ENCODE results near the gene TSSK3. TPM values are rescaled to one million over a fixed set of nuclear protein-coding genes. Genes with fewer than 3 reads are reported as not detected.

TSSK3 gene
- total RNA-seq, 1 experiment from 2014 or later: 1.6 TPM

DNA sequence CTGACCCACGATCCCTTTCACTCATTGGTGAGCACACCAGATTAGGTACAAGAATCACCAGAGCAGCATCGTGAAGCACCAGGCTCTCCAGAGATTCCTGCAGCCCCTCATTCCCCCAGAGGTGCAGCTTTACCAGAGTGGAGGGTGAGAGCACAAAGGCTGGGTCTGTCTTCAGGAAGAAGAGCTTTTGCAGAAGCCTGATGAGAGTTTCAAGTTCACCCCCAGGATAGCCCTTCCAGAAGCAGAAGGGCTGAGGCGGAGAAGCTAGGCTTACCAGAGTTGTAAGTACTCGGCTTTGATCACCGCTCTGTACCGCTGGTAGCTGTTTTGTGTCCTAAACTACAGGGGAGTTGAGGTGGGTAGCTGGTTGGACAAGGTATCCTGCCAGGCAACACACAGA lies 3.1 kb downstream of the TSSK3 start:
- Histone ChIP-seq H3K4me3 (replicated peaks in 1 of 2; ENCODE audit: low read depth in 1 of 2, low read length in 2 of 2) (no peak overlapping the region), H3K9me2 (ENCODE audit: insufficient read depth) (no peaks in the 10 kb centered on the region), H3K4me1 (ENCODE audit: control insufficient read depth in 1 of 2, insufficient read depth in 2 of 2, low read length in 2 of 2) (no peaks in the 10 kb centered on the region), H3K27ac (ENCODE audit: low read depth, low read length) (no peak overlapping the region), H2AFZ (ENCODE audit: low read depth, low read length, poor library complexity, severe bottlenecking) (no peak overlapping the region), H3K36me3 (ENCODE audit: control insufficient read depth in 1 of 2, insufficient read depth in 2 of 2, low read length in 2 of 2) (peaks cover 0 to 11% of the 10 kb centered on the region in 2 experiments; a peak in 2 of 4 replicates), H3K9ac (ENCODE audit: low read length) (no peak overlapping the region), H3K79me2 (ENCODE audit: insufficient read depth, low read length) (no peaks in the 10 kb centered on the region), H3K9me3 (ENCODE audit: control insufficient read depth in 1 of 2, insufficient read depth in 1 of 2, low read depth in 1 of 2, low read length in 2 of 2) (no peaks in the 10 kb centered on the region), H3K4me2 (ENCODE audit: low read length) (no peak overlapping the region), H3K27me3 (ENCODE audit: insufficient read depth, low read length) (no peaks in the 10 kb centered on the region), H4K20me1 (ENCODE audit: insufficient read depth) (no peaks in the 10 kb centered on the region)
- ATAC-seq (no peak), DNase-seq (ENCODE audit: low read depth, low spot score) (no peak)
- no peak for TF ChIP-seq YY1 (IDR thresholded peaks at IDR 0.05; ENCODE audit: extremely low read depth, insufficient replicate concordance, low read depth, low read length)
- no peak for TF ChIP-seq SP1 (IDR thresholded peaks at IDR 0.05; ENCODE audit: low read depth)
- TF ChIP-seq, protein P1, sequence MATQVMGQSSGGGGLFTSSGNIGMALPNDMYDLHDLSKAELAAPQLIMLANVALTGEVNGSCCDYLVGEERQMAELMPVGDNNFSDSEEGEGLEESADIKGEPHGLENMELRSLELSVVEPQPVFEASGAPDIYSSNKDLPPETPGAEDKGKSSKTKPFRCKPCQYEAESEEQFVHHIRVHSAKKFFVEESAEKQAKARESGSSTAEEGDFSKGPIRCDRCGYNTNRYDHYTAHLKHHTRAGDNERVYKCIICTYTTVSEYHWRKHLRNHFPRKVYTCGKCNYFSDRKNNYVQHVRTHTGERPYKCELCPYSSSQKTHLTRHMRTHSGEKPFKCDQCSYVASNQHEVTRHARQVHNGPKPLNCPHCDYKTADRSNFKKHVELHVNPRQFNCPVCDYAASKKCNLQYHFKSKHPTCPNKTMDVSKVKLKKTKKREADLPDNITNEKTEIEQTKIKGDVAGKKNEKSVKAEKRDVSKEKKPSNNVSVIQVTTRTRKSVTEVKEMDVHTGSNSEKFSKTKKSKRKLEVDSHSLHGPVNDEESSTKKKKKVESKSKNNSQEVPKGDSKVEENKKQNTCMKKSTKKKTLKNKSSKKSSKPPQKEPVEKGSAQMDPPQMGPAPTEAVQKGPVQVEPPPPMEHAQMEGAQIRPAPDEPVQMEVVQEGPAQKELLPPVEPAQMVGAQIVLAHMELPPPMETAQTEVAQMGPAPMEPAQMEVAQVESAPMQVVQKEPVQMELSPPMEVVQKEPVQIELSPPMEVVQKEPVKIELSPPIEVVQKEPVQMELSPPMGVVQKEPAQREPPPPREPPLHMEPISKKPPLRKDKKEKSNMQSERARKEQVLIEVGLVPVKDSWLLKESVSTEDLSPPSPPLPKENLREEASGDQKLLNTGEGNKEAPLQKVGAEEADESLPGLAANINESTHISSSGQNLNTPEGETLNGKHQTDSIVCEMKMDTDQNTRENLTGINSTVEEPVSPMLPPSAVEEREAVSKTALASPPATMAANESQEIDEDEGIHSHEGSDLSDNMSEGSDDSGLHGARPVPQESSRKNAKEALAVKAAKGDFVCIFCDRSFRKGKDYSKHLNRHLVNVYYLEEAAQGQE (IDR thresholded peaks at IDR 0.05; ENCODE audit: low read depth): no peak
- TF ChIP-seq CEBPB (IDR thresholded peaks at IDR 0.05; ENCODE audit: low read depth): no peak
- TF ChIP-seq, protein P2, sequence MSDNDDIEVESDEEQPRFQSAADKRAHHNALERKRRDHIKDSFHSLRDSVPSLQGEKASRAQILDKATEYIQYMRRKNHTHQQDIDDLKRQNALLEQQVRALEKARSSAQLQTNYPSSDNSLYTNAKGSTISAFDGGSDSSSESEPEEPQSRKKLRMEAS (IDR thresholded peaks at IDR 0.05): no peak
- no peak for TF ChIP-seq SRF (IDR thresholded peaks at IDR 0.05; ENCODE audit: low read depth)
- TF ChIP-seq EGR1 (IDR thresholded peaks at IDR 0.05; ENCODE audit: low read depth): no peak
- no peak for TF ChIP-seq ZNF274 (IDR thresholded peaks at IDR 0.05; ENCODE audit: low read depth, low read length)
- TF ChIP-seq JUND (IDR thresholded peaks at IDR 0.05): no peak
- no peak for TF ChIP-seq ELF1 (IDR thresholded peaks at IDR 0.05; ENCODE audit: borderline replicate concordance, low read depth)
- no peak for TF ChIP-seq TCF7L2 (IDR thresholded peaks at IDR 0.05; ENCODE audit: borderline replicate concordance, extremely low read depth, insufficient read depth, insufficient read length)
- no peak for TF ChIP-seq FOSL1 (IDR thresholded peaks at IDR 0.05; ENCODE audit: low read depth)
- no peak for TF ChIP-seq POLR2AphosphoS5 (IDR thresholded peaks at IDR 0.05; ENCODE audit: low read depth, low read length)
- intact Hi-C loops (cut with micrococcal nuclease): no loop called here
- RAD21 ChIA-PET (ENCODE audit: low non-redundant PET in 1 of 2, low total read pairs in 2 of 2, uncharacterized antibody in 2 of 2, unreplicated experiment in 2 of 2): no interaction called here
- TSS peak; percentile 14 for BruUV-seq (replicated peaks)
- POLR2A ChIA-PET: no interaction called here
- CTCF ChIA-PET: no interaction called here

Measured in HCT116 (cell line).